AG10803 (cell line): Measurements from ENCODE around the gene SAP130.

ENCODE experiments used
- DNase-seq: peaks from one replicate; pipeline ENCODE4 v3.0.0; 2010; ENCODE audit warnings: low read depth
- H3K4me3 ChIP-seq: 2 replicates; pipeline ENCODE4 v1.5.1; 2011; ENCODE audit warnings: mild to moderate bottlenecking, low read length, control low read depth
- CTCF ChIP-seq: conservative IDR thresholded peaks from 2 replicates; pipeline ENCODE4 v1.5.1; 2011; ENCODE audit warnings: mild to moderate bottlenecking, low read length, control low read depth, inconsistent platforms

Gene SAP130

GRCh38 chr2:128038411-128038810 lies 10.6 kb upstream of the SAP130 start:
- no peak overlapping the region for H3K4me3 ChIP-seq
- no peak for TF ChIP-seq CTCF
- DNase-seq: no peak

GRCh38 chr2:128037649-128038048 lies 9.8 kb upstream of the SAP130 start:
- no peak for DNase-seq
- H3K4me3 ChIP-seq: no peak overlapping the region
- no peak for TF ChIP-seq CTCF

GRCh38 chr2:128036748-128037607 lies 9.1 kb upstream of the SAP130 start:
- H3K4me3 ChIP-seq: no peak overlapping the region
- TF ChIP-seq CTCF: no peak
- no peak for DNase-seq

- DNase-seq: no peak
- no peak for TF ChIP-seq CTCF
- no peak overlapping the region for H3K4me3 ChIP-seq
Measured at GRCh38 chr2:128032092-128032491, 4.2 kb upstream of the SAP130 start.

GRCh38 chr2:128028668-128029054 lies 802 bp upstream of the SAP130 start:
- TF ChIP-seq CTCF: no peak
- H3K4me3 ChIP-seq: peak overlapping the region; percentile 78
- no peak for DNase-seq

GRCh38 chr2:128027278-128027800 lies 520 bp downstream of the SAP130 start:
- TF ChIP-seq CTCF: no peak
- peak overlapping the region; percentile 83 for H3K4me3 ChIP-seq
- DNase-seq: peak; percentile 99
